Lung (tissue), 12 donors: Measurements from ENCODE around the gene NME3. TPM values are rescaled to one million over a fixed set of nuclear protein-coding genes. Genes with fewer than 3 reads are reported as not detected.

Source experiments
- ATAC-seq: fragments of 200-7000 bp; cut with Tn5 transposase; one replicate; pipeline ENCODE4 v1.9.1; 2020; ENCODE audit warnings: moderate number of reproducible peaks; ENCODE audit not compliant: insufficient read depth, low FRiP score
- DNase-seq, 3 donors: peaks; one replicate each; pipeline ENCODE4 v3.0.0-alpha.2; 2013 to 2017
- H3K27ac ChIP-seq, 2 donors: one replicate each; pipeline ENCODE4 v1.5.1; 2013; ENCODE audit warnings: mild to moderate bottlenecking in 2 of 2, moderate library complexity in 2 of 2, control low read depth in 1 of 2, inconsistent platforms in 1 of 2, low read depth in 1 of 2, low read length in 1 of 2
- H3K27me3 ChIP-seq, 3 donors: one replicate each; pipeline ENCODE4 v1.5.1; 2013; ENCODE audit warnings: low read length in 2 of 3; ENCODE audit not compliant: control insufficient read depth in 3 of 3, insufficient read depth in 3 of 3
- H3K36me3 ChIP-seq, 4 donors: one replicate each; pipeline ENCODE4 v1.5.1; 2013; ENCODE audit warnings: low read length in 4 of 4, mild to moderate bottlenecking in 1 of 4, moderate library complexity in 1 of 4; ENCODE audit not compliant: control insufficient read depth in 4 of 4, insufficient read depth in 4 of 4
- H3K4me1 ChIP-seq, 5 donors: one replicate each; pipeline ENCODE4 v1.5.1; 2013; ENCODE audit warnings: low read length in 5 of 5, mild to moderate bottlenecking in 2 of 5, moderate library complexity in 1 of 5; ENCODE audit not compliant: control insufficient read depth in 5 of 5, insufficient read depth in 5 of 5
- H3K4me3 ChIP-seq: one replicate; pipeline ENCODE4 v1.5.1; 2013; ENCODE audit warnings: mild to moderate bottlenecking, control low read depth, moderate library complexity
- H3K9ac ChIP-seq, 2 donors: one replicate each; pipeline ENCODE4 v1.5.1; 2013; ENCODE audit warnings: low read length in 2 of 2, control low read depth in 1 of 2; ENCODE audit not compliant: insufficient read depth in 1 of 2
- H3K9me3 ChIP-seq, 4 donors: one replicate each; pipeline ENCODE4 v1.5.1; 2013; ENCODE audit warnings: low read length in 3 of 4, mild to moderate bottlenecking in 1 of 4, moderate library complexity in 1 of 4; ENCODE audit not compliant: control insufficient read depth in 4 of 4, insufficient read depth in 3 of 4
- WGBS, 2 donors: extraction: QIAGEN DNeasy Blood & Tissue Kit; methylation state at CpG; one replicate each; pipeline ENCODE4 v1.1.7; 2013; 5-methylcytosine and 5-hydroxymethylcytosine counted together
- polyA plus RNA-seq, 2 donors: library from polyadenylated mRNA; stranded (reverse); fragments of 200-250 nt; gene quantifications; one replicate each; pipeline ENCODE4 v1.2.1, GENCODE V29; 2013
- total RNA-seq, 2 donors: library from RNA; depleted of rRNA in 1 of 2; stranded (reverse); fragments of >200 nt in 1 of 2; gene quantifications; one replicate each; pipeline ENCODE4 v1.2.1, GENCODE V29; 2014 to 2021
- TF ChIP-seq, protein P1 (sequence below): IDR thresholded peaks from 2 replicates; pipeline ENCODE4 v1.5.1; 2012; ENCODE audit warnings: mild to moderate bottlenecking; ENCODE audit errors: control extremely low read depth, extremely low read depth
- donor health status: control.
- donor health status: control.
- donor health status: Bipolar disorder and iron deficiency.
- donor health status: healthy.
- donor health status: DM: yes; HTN: yes; CAD: no.

Gene NME3
- total and polyA plus RNA-seq, 4 donors: 25.1 to 197 (median 66.9) TPM

- WGBS, 2 donors: 95% methylated on average over 15 of the region's 15 CpGs
- no peak for DNase-seq
- Histone ChIP-seq H3K27ac (no peak overlapping the region), H3K4me1 (peaks cover 0 to 4% (median 0%) of the 10 kb centered on the region in 5 donors), H3K4me3 (no peak overlapping the region), H3K9ac (no peak overlapping the region), H3K27me3 (no peaks in the 10 kb centered on the region), H3K36me3 (peaks cover 0 to 58% (median 10%) of the 10 kb centered on the region in 4 donors), H3K9me3 (no peaks in the 10 kb centered on the region)
- ATAC-seq: no peak
- TF ChIP-seq, protein P1, sequence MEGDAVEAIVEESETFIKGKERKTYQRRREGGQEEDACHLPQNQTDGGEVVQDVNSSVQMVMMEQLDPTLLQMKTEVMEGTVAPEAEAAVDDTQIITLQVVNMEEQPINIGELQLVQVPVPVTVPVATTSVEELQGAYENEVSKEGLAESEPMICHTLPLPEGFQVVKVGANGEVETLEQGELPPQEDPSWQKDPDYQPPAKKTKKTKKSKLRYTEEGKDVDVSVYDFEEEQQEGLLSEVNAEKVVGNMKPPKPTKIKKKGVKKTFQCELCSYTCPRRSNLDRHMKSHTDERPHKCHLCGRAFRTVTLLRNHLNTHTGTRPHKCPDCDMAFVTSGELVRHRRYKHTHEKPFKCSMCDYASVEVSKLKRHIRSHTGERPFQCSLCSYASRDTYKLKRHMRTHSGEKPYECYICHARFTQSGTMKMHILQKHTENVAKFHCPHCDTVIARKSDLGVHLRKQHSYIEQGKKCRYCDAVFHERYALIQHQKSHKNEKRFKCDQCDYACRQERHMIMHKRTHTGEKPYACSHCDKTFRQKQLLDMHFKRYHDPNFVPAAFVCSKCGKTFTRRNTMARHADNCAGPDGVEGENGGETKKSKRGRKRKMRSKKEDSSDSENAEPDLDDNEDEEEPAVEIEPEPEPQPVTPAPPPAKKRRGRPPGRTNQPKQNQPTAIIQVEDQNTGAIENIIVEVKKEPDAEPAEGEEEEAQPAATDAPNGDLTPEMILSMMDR: no peak
These were observed 48.3 kb upstream of the NME3 start for GRCh38 chr16:1819611-1820010.

DNA sequence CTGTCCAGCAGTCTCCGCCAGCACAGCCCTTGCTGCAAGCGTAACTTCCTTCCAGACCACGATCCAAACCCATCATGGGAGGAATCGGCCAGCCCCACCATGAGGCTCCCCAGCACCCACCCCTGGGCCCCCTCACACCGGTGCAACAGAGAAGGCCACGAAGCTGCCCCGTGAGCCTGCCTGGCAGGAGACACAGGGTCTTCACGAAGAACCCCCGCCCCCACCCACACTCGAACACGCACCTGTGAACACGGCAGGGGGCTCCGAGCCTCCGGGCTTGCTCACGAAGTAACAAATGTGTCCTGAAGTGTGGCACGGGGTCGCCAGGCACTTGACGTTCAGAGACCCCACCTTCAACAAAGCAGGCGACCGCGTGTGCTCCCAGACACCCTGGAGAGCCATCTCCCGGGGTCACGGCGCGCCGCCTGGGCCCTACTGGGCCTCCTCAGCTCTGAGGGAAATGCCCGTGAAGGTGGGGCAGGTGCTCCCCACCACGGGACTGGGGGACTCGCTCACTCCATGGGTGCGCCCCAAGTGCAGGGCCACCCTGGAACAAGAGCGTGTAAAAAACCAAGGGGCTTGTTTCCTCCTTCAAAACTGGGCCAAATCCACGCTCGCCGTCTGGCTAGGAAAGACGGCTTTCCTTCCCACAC lies 47.7 kb upstream of the NME3 start:
- Histone ChIP-seq H3K4me1 (no peaks in the 10 kb centered on the region), H3K9ac (no peak overlapping the region), H3K27ac (no peak overlapping the region), H3K9me3 (no peaks in the 10 kb centered on the region), H3K36me3 (peaks cover 0 to 58% (median 10%) of the 10 kb centered on the region in 4 donors), H3K4me3 (no peak overlapping the region), H3K27me3 (no peaks in the 10 kb centered on the region)
- TF ChIP-seq, protein P1: no peak
- ATAC-seq (no peak), DNase-seq (no peak)
- 96% methylated on average over 35 of the region's 35 CpGs for WGBS, 2 donors

GRCh38 chr16:1818204-1818872 lies 47.0 kb upstream of the NME3 start:
- no peak overlapping the region for H3K9ac ChIP-seq
- no peak overlapping the region for H3K27ac ChIP-seq
- ATAC-seq (no peak), DNase-seq (no peak)
- H3K4me3 ChIP-seq: no peak overlapping the region
- H3K9me3 ChIP-seq: no peaks in the 10 kb centered on the region
- 96 to 99% methylated on average over 24 to 27 of the region's 27 CpGs for WGBS, 2 donors
- H3K4me1 ChIP-seq: peaks cover 0 to 2% (median 0%) of the 10 kb centered on the region in 5 donors
- TF ChIP-seq, protein P1: no peak
- H3K36me3 ChIP-seq: peaks cover 0 to 60% (median 10%) of the 10 kb centered on the region in 4 donors
- H3K27me3 ChIP-seq: no peaks in the 10 kb centered on the region
